Measurements from ENCODE around the gene PAQR9.

DNA sequence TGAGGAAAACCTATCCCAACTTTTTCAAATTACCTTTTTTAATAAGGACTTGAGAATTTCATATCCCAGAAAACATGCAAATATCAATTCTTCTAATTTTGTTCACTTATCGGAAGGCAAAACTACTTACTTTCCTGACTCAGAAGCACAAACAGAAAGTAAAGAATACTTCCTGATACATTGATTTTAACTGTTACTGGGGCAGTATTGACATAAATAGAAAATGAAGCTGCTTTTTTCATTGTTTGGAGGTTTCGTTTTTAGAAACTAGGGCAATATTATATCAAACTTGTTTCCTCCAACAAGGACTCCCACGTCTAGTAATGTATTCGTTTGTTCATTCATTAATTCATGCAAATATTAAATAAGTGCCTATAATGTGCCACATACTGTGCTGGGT lies 19.1 kb downstream of the PAQR9 start:
- TF ChIP-seq POLR2A (IDR thresholded peaks at IDR 0.05) (no peak), EP300 (IDR thresholded peaks at IDR 0.05) (no peak), POLR2AphosphoS5 (IDR thresholded peaks at IDR 0.05) (no peak)
